IMR-90 (cell line): ENCODE data around the gene AUTS2. TPM values are rescaled to one million over a fixed set of nuclear protein-coding genes. Genes with fewer than 3 reads are reported as not detected.

Experiments
- ATAC-seq: fragments of 200-7000 bp; cut with Tn5 transposase; 2 replicates; pipeline ENCODE4 v1.9.1; 2020; ENCODE audit warnings: low read depth, mild to moderate bottlenecking, moderate library complexity
- BruUV-seq: library from RNA; stranded (reverse); fragments of 400-500 nt; replicated peaks from 2 replicates; lab custom pipeline; 2021; lab: Mats Ljungman, UMichigan
- CTCF ChIA-PET: fragments of 300-600 bp; formaldehyde crosslinking; extraction: SDS; loops from one replicate; lab custom pipeline; 2021; ENCODE audit warnings: antibody characterized with exemption; lab: Yijun Ruan, JAX
- POLR2A ChIA-PET: fragments of 300-600 bp; sonication (Branson Sonifier 250); formaldehyde crosslinking; loops from one replicate; lab custom pipeline; 2022; ENCODE audit warnings: antibody characterized with exemption; ENCODE audit not compliant: unreplicated experiment; lab: Charles Lee
- DNase-seq: peaks from one replicate; pipeline ENCODE4 v3.0.0; 2013
- H2AFZ ChIP-seq: replicated peaks from 2 replicates; pipeline ENCODE3; 2013; ENCODE audit warnings: low read length, mild to moderate bottlenecking; ENCODE audit not compliant: poor library complexity
- H2AK5ac ChIP-seq: 2 replicates; pipeline ENCODE4 v1.6.1; 2013; ENCODE audit warnings: low read depth, low read length, inconsistent platforms
- H2AK9ac ChIP-seq: replicated peaks from 2 replicates; pipeline ENCODE3; 2013; ENCODE audit warnings: mild to moderate bottlenecking, low read depth, low read length, moderate library complexity; ENCODE audit not compliant: poor library complexity
- H2BK120ac ChIP-seq: 2 replicates; pipeline ENCODE4 v1.6.1; 2013; ENCODE audit warnings: low read depth, low read length, inconsistent platforms
- H2BK15ac ChIP-seq: 3 replicates; pipeline ENCODE4 v1.6.1; 2013; ENCODE audit warnings: low read depth, low read length, inconsistent platforms
- H2BK20ac ChIP-seq: 2 replicates; pipeline ENCODE4 v1.6.1; 2013; ENCODE audit warnings: low read depth, mild to moderate bottlenecking, inconsistent platforms, low read length, moderate library complexity
- H2BK5ac ChIP-seq: 2 replicates; pipeline ENCODE4 v1.6.1; 2013; ENCODE audit warnings: mild to moderate bottlenecking, low read depth, low read length, inconsistent platforms; ENCODE audit not compliant: poor library complexity, severe bottlenecking
- H3K14ac ChIP-seq: replicated peaks from 2 replicates; pipeline ENCODE4 v1.6.1; 2013; ENCODE audit warnings: low read depth, low read length, inconsistent platforms
- H3K18ac ChIP-seq: 2 replicates; pipeline ENCODE4 v1.6.1; 2013; ENCODE audit warnings: low read depth, low read length, control low read depth
- H3K23ac ChIP-seq: 2 replicates; pipeline ENCODE4 v1.6.1; 2013; ENCODE audit warnings: low read depth, low read length, inconsistent platforms
- H3K27ac ChIP-seq: 2 replicates; pipeline ENCODE4 v1.5.1; 2013; ENCODE audit warnings: mild to moderate bottlenecking, control low read depth, low read length; ENCODE audit not compliant: insufficient read depth
- H3K27me3 ChIP-seq: 2 replicates; pipeline ENCODE4 v1.6.1; 2013; ENCODE audit warnings: low read length; ENCODE audit not compliant: control insufficient read depth, insufficient read depth
- H3K36me3 ChIP-seq: 2 replicates; pipeline ENCODE4 v1.6.1; 2013; ENCODE audit warnings: low read length, mixed read lengths; ENCODE audit not compliant: control insufficient read depth, insufficient read depth
- H3K4ac ChIP-seq: 2 replicates; pipeline ENCODE4 v1.6.1; 2013; ENCODE audit warnings: low read depth, low read length, inconsistent platforms
- H3K4me1 ChIP-seq: 2 replicates; pipeline ENCODE4 v1.6.1; 2013; ENCODE audit warnings: low read length, mixed read lengths; ENCODE audit not compliant: control insufficient read depth, insufficient read depth
- H3K4me2 ChIP-seq: 2 replicates; pipeline ENCODE4 v1.6.1; 2013; ENCODE audit warnings: low read depth, mild to moderate bottlenecking, control low read depth, low read length, moderate library complexity
- H3K4me3 ChIP-seq: 2 replicates; pipeline ENCODE4 v1.5.1; 2013; ENCODE audit warnings: low read depth, mild to moderate bottlenecking, control low read depth, low read length, moderate library complexity; ENCODE audit not compliant: insufficient read depth
- H3K56ac ChIP-seq: 2 replicates; pipeline ENCODE4 v1.6.1; 2013; ENCODE audit warnings: low read length, inconsistent platforms; ENCODE audit not compliant: insufficient read depth; ENCODE audit errors: extremely low read depth
- H3K79me1 ChIP-seq, 2 experiments: 2 replicates each; pipeline ENCODE4 v1.6.1; 2013; ENCODE audit warnings: low read length in 2 of 2, inconsistent platforms in 1 of 2, low read depth in 1 of 2
- H3K9ac ChIP-seq: 2 replicates; pipeline ENCODE4 v1.6.1; 2013; ENCODE audit warnings: low read depth, low read length, control low read depth
- H3K9me1 ChIP-seq: 2 replicates; pipeline ENCODE4 v1.6.1; 2013; ENCODE audit warnings: low read length, inconsistent platforms; ENCODE audit not compliant: insufficient read depth
- H3K9me3 ChIP-seq: 2 replicates; pipeline ENCODE4 v1.6.1; 2013; ENCODE audit warnings: low read length; ENCODE audit not compliant: control insufficient read depth, insufficient read depth
- H4K20me1 ChIP-seq: 2 replicates; pipeline ENCODE4 v1.6.1; 2013; ENCODE audit warnings: low read length, inconsistent platforms; ENCODE audit not compliant: insufficient read depth
- H4K5ac ChIP-seq: 2 replicates; pipeline ENCODE4 v1.6.1; 2013; ENCODE audit warnings: mild to moderate bottlenecking, low read depth, low read length, control low read depth
- H4K8ac ChIP-seq, 2 experiments: 2 replicates each; pipeline ENCODE4 v1.6.1; 2013; ENCODE audit warnings: low read depth in 2 of 2, low read length in 2 of 2, control low read depth in 1 of 2, inconsistent platforms in 1 of 2
- H4K91ac ChIP-seq: 2 replicates; pipeline ENCODE4 v1.6.1; 2013; ENCODE audit warnings: low read depth, low read length, inconsistent platforms; ENCODE audit not compliant: insufficient read depth
- BHLHE40 ChIP-seq: fragments of 150-350 bp; IDR thresholded peaks from 2 replicates; pipeline ENCODE4 v1.6.1; 2016; ENCODE audit warnings: mild to moderate bottlenecking, low read depth, low read length
- MAFK ChIP-seq: IDR thresholded peaks from 2 replicates; pipeline ENCODE4 v1.6.1; 2012; ENCODE audit warnings: low read depth, low read length, improper control_type of control experiment
- NFE2L2 ChIP-seq: fragments of 150-350 bp; IDR thresholded peaks from 2 replicates; pipeline ENCODE4 v1.6.1; 2016; ENCODE audit warnings: low read depth, mild to moderate bottlenecking, low read length
- RAD21 ChIP-seq: IDR thresholded peaks from 2 replicates; pipeline ENCODE4 v1.6.1; 2012; ENCODE audit warnings: low read length, improper control_type of control experiment
- RCOR1 ChIP-seq: IDR thresholded peaks from 2 replicates; pipeline ENCODE4 v1.6.1; 2012; ENCODE audit warnings: mild to moderate bottlenecking, low read length, improper control_type of control experiment; ENCODE audit not compliant: insufficient replicate concordance
- SMC3 ChIP-seq: fragments of 150-350 bp; IDR thresholded peaks from 2 replicates; pipeline ENCODE4 v1.6.1; 2016; ENCODE audit warnings: low read depth, mild to moderate bottlenecking, antibody characterized with exemption, low read length, moderate library complexity
- WGBS, 2 experiments: methylation state at CpG; one replicate each; pipeline versions ENCODE4 v1.1.5 to v1.1.7; 2013; ENCODE audit warnings: missing lambda C conversion rate in 2 of 2; ENCODE audit not compliant: insufficient read length in 1 of 2; ENCODE audit errors: extremely low coverage in 2 of 2; 5-methylcytosine and 5-hydroxymethylcytosine counted together
- dilution Hi-C: fragments of 300-500 bp; cut with HindIII; formaldehyde crosslinking; loops from one replicate; pipeline ENCODE4 v1.14.3; 2018; ENCODE audit warnings: low sequenced_read_pairs; ENCODE audit not compliant: unreplicated experiment
- in situ Hi-C: fragments of 300-500 bp; cut with MboI; formaldehyde crosslinking; loops from 3 replicates; pipeline ENCODE4 v1.14.3; 2019; ENCODE audit warnings: low sequenced_read_pairs, inconsistent platforms, mixed read lengths
- intact Hi-C: fragments of 100-400 bp; cut with micrococcal nuclease; formaldehyde crosslinking; loops from 2 replicates; pipeline ENCODE4 v1.10.0; 2022
- polyA plus RNA-seq, 3 experiments: library from polyadenylated mRNA; depleted of rRNA; stranded (reverse); fragments of >200 nt; gene quantifications; 2 replicates each; pipeline ENCODE4 v1.2.3, GENCODE V29; 2012; ENCODE audit warnings: low replicate concordance in 1 of 3
- total RNA-seq: library from RNA; depleted of rRNA; stranded (reverse); fragments of >200 nt; gene quantifications from 2 replicates; pipeline ENCODE4 v1.2.3, GENCODE V29; 2012

Gene AUTS2
- total and polyA plus RNA-seq, 2 of the 4 experiments (the other 2 are of a cell fraction) = 0.90 to 3.0 TPM

GRCh38 chr7:69625238-69625637, 27.0 kb downstream of the AUTS2 start:
- TF ChIP-seq RAD21 = no peak
- no peak for TF ChIP-seq BHLHE40
- TF ChIP-seq MAFK = no peak
- no peak for TF ChIP-seq NFE2L2
- no peak for TF ChIP-seq SMC3
- no peak for TF ChIP-seq RCOR1
- Histone ChIP-seq H3K9me3 (no peaks in the 10 kb centered on the region), H3K9me1 (no peaks in the 10 kb centered on the region), H4K91ac (no peak overlapping the region), H3K79me1 (no peaks in the 10 kb centered on the region), H2BK15ac (no peak overlapping the region), H3K4me2 (no peak overlapping the region), H2BK120ac (no peak overlapping the region), H4K8ac (no peak overlapping the region), H3K27ac (no peak overlapping the region), H3K18ac (no peak overlapping the region), H3K27me3 (no peaks in the 10 kb centered on the region), H3K14ac (no peak overlapping the region), H2AK5ac (no peak overlapping the region), H2BK20ac (no peak overlapping the region), H2AK9ac (no peak overlapping the region), H3K9ac (no peak overlapping the region), H3K23ac (no peak overlapping the region), H3K4ac (no peak overlapping the region), H3K4me1 (no peaks in the 10 kb centered on the region), H3K36me3 (no peaks in the 10 kb centered on the region), H2AFZ (no peak overlapping the region), H3K56ac (no peak overlapping the region), H3K4me3 (no peak overlapping the region), H4K20me1 (no peaks in the 10 kb centered on the region), H4K5ac (no peak overlapping the region), H2BK5ac (no peak overlapping the region)
- no TSS peak for BruUV-seq
- no peak for DNase-seq
- no peak for ATAC-seq
- CTCF ChIA-PET = no interaction called here
- POLR2A ChIA-PET = no interaction called here
- no CpG with 5 or more reads among the region's 6 CpGs for WGBS, 2 experiments
- in situ Hi-C loops (no loop called here), dilution Hi-C loops (no loop called here), intact Hi-C loops (no loop called here)
